ENCODE data around the gene PRIM2. TPM values are rescaled to one million over a fixed set of nuclear protein-coding genes. Genes with fewer than 3 reads are reported as not detected.
"Not testable (repeated sequence)": the region's sequence is repeated elsewhere in the genome, so short reads cannot be mapped to it uniquely, and the experiment has no call there.

PRIM2 gene
- total RNA-seq, 2 donors from 2014 or later = 13.5 to 16.6 TPM

GRCh38 chr6:57673281-57673680 is 355.9 kb downstream of the PRIM2 start:
- H3K36me3 Mint-ChIP-seq (ENCODE audit: low read depth); H3K4me1 Mint-ChIP-seq; ATAC-seq; H3K9me3 ChIP-seq (ENCODE audit: control insufficient read depth, low read length, poor library complexity, severe bottlenecking); H3K27ac Mint-ChIP-seq; DNase-seq; H3K4me3 Mint-ChIP-seq: not testable (repeated sequence)
- peaks cover 19% of the 10 kb centered on the region for H3K27me3 Mint-ChIP-seq

GRCh38 chr6:57675386-57675785 is 358.0 kb downstream of the PRIM2 start:
- peaks cover 14% of the 10 kb centered on the region for H3K27me3 Mint-ChIP-seq
- H3K9me3 ChIP-seq (ENCODE audit: control insufficient read depth, low read length, poor library complexity, severe bottlenecking); ATAC-seq; H3K27ac Mint-ChIP-seq; DNase-seq; H3K36me3 Mint-ChIP-seq (ENCODE audit: low read depth); H3K4me3 Mint-ChIP-seq; H3K4me1 Mint-ChIP-seq: not testable (repeated sequence)

- DNase-seq; H3K36me3 Mint-ChIP-seq (ENCODE audit: low read depth); H3K27me3 Mint-ChIP-seq; H3K9me3 ChIP-seq (ENCODE audit: control insufficient read depth, low read length, poor library complexity, severe bottlenecking); H3K4me3 Mint-ChIP-seq; H3K4me1 Mint-ChIP-seq; H3K27ac Mint-ChIP-seq; ATAC-seq: not testable (repeated sequence)
These were observed 379.0 kb downstream of the PRIM2 start for GRCh38 chr6:57696382-57696781.

Other genes starting within 250 kb of the PRIM2 start
- 100 to 1,000 TPM; 131 to 142 TPM for gene ZNF451, start 227.4 kb upstream of the PRIM2 start, total RNA-seq
- 1 to 10 TPM; 2.7 to 3.1 TPM for gene BAG2, start 145.3 kb upstream of the PRIM2 start, total RNA-seq
- gene RAB23, start 95.3 kb upstream of the PRIM2 start, total RNA-seq = under 1 TPM; 0.29 to 0.35 TPM

Measured in T-helper 17 cell (primary cell).